HEK293 (cell line): ENCODE measurements around the gene CLCA1.

Experiments used
- CTCF ChIP-seq: fragments of 450-650 bp; formaldehyde crosslinking; IDR thresholded peaks from 2 replicates; pipeline ENCODE4 v1.5.1; 2016; ENCODE audit warnings: missing biosample characterization, missing genetic modification characterization
- KLF7 ChIP-seq: fragments of 450-650 bp; formaldehyde crosslinking; IDR thresholded peaks from 2 replicates; pipeline ENCODE4 v1.5.1; 2016; ENCODE audit warnings: missing biosample characterization, missing genetic modification characterization, borderline replicate concordance
- REST ChIP-seq: fragments of 450-650 bp; formaldehyde crosslinking; IDR thresholded peaks from 2 replicates; pipeline ENCODE4 v1.5.1; 2016; ENCODE audit warnings: missing biosample characterization, missing genetic modification characterization
- SALL2 ChIP-seq: fragments of 450-650 bp; formaldehyde crosslinking; IDR thresholded peaks from 2 replicates; pipeline ENCODE4 v1.5.0; 2017; ENCODE audit warnings: missing biosample characterization, mild to moderate bottlenecking, missing genetic modification characterization, borderline replicate concordance
- TCF7L2 ChIP-seq: IDR thresholded peaks from 2 replicates; pipeline ENCODE4 v1.6.1; 2011; ENCODE audit warnings: low read depth, mild to moderate bottlenecking, inconsistent platforms, low read length, moderate library complexity, borderline replicate concordance
- YY1 ChIP-seq: fragments of 450-650 bp; formaldehyde crosslinking; IDR thresholded peaks from 2 replicates; pipeline ENCODE4 v1.5.1; 2018; ENCODE audit warnings: missing biosample characterization, missing genetic modification characterization
- ZBTB44 ChIP-seq: fragments of 450-650 bp; IDR thresholded peaks from 2 replicates; pipeline ENCODE4 v1.5.1; 2018; ENCODE audit warnings: missing biosample characterization, mild to moderate bottlenecking, missing genetic modification characterization
- ZNF114 ChIP-seq: fragments of 450-650 bp; formaldehyde crosslinking; IDR thresholded peaks from 2 replicates; pipeline ENCODE4 v1.5.0; 2017; ENCODE audit warnings: missing biosample characterization, missing genetic modification characterization
- ZNF302 ChIP-seq: fragments of 450-650 bp; formaldehyde crosslinking; IDR thresholded peaks from 2 replicates; pipeline ENCODE4 v1.5.1; 2016; ENCODE audit warnings: missing biosample characterization, missing genetic modification characterization, low read depth
- ZNF335 ChIP-seq: fragments of 450-650 bp; formaldehyde crosslinking; conservative IDR thresholded peaks from 2 replicates; pipeline ENCODE4 v1.5.1; 2016; ENCODE audit warnings: missing biosample characterization, missing genetic modification characterization
- ZNF530 ChIP-seq: fragments of 450-650 bp; formaldehyde crosslinking; IDR thresholded peaks from 2 replicates; pipeline ENCODE4 v1.5.1; 2016; ENCODE audit warnings: low read depth, missing biosample characterization, missing genetic modification characterization
- ZNF792 ChIP-seq: fragments of 450-650 bp; formaldehyde crosslinking; IDR thresholded peaks from 2 replicates; pipeline ENCODE4 v1.5.1; 2016; ENCODE audit warnings: missing biosample characterization, missing genetic modification characterization

GRCh38 chr1:86504137-86504479, 35.4 kb downstream of the CLCA1 start:
- no peak for TF ChIP-seq ZNF530 (tag by site-specific recombination)
- no peak for TF ChIP-seq REST
- TF ChIP-seq ZNF302 (tag by site-specific recombination), result no peak
- TF ChIP-seq CTCF (tag by site-specific recombination), result no peak
- TF ChIP-seq ZNF792 (tag by site-specific recombination), result no peak
- no peak for TF ChIP-seq TCF7L2
- TF ChIP-seq YY1, result no peak
- TF ChIP-seq ZNF335 (tag by site-specific recombination), result no peak
- TF ChIP-seq SALL2 (tag by site-specific recombination), result no peak
- TF ChIP-seq ZNF114 (tag by site-specific recombination), result no peak
- TF ChIP-seq KLF7 (tag by site-specific recombination), result no peak
- TF ChIP-seq ZBTB44 (tag by site-specific recombination), result no peak
